Panc1 (cell line): Measurements from ENCODE around the gene CYBRD1. TPM values are rescaled to one million over a fixed set of nuclear protein-coding genes. Genes with fewer than 3 reads are reported as not detected.

Experiments
- ATAC-seq: fragments of 200-7000 bp; cut with Tn5 transposase; 2 replicates; pipeline ENCODE4 v1.9.1; 2020; ENCODE audit warnings: mild to moderate bottlenecking, moderate library complexity
- BruUV-seq: library from RNA; stranded (reverse); fragments of 400-500 nt; replicated peaks from 2 replicates; lab custom pipeline; 2021; lab: Mats Ljungman, UMichigan
- CTCF ChIA-PET: fragments of 300-600 bp; sonication (Branson Sonifier 250); formaldehyde crosslinking; loops from one replicate; lab custom pipeline; 2022; ENCODE audit warnings: antibody characterized with exemption; lab: Charles Lee
- POLR2A ChIA-PET: fragments of 300-600 bp; sonication (Branson Sonifier 250); formaldehyde crosslinking; loops from one replicate; lab custom pipeline; 2022; ENCODE audit warnings: antibody characterized with exemption; lab: Charles Lee
- DNase-seq: peaks from one replicate; pipeline ENCODE4 v3.0.0-alpha.2; 2010; ENCODE audit warnings: low read depth, low spot score
- H3K27ac ChIP-seq: 2 replicates; pipeline ENCODE4 v1.5.1; 2011; ENCODE audit warnings: mild to moderate bottlenecking, low read length, inconsistent platforms
- H3K27me3 ChIP-seq: fragments of 200-500 bp; sonication (Bioruptor generic); 2 replicates; pipeline ENCODE4 v1.6.0; 2014; ENCODE audit warnings: low read length, inconsistent platforms; ENCODE audit not compliant: control insufficient read depth, insufficient read depth
- H3K36me3 ChIP-seq: fragments of 200-500 bp; sonication (Bioruptor generic); 2 replicates; pipeline ENCODE4 v1.5.1; 2014; ENCODE audit warnings: inconsistent platforms, mild to moderate bottlenecking, low read length, moderate library complexity; ENCODE audit not compliant: control insufficient read depth, insufficient read depth
- H3K4me1 ChIP-seq: 2 replicates; pipeline ENCODE4 v1.5.1; 2011; ENCODE audit warnings: inconsistent platforms, mild to moderate bottlenecking, low read length, moderate library complexity; ENCODE audit not compliant: control insufficient read depth, insufficient read depth
- H3K4me3 ChIP-seq, 2 experiments: 2 replicates each; pipeline ENCODE4 v1.5.1; 2011 to 2012; ENCODE audit warnings: low read depth in 2 of 2, low read length in 2 of 2, mild to moderate bottlenecking in 2 of 2, inconsistent platforms in 1 of 2, moderate library complexity in 1 of 2
- H3K9me3 ChIP-seq: fragments of 200-500 bp; sonication (Bioruptor generic); 2 replicates; pipeline ENCODE4 v1.5.1; 2014; ENCODE audit warnings: low read depth, mild to moderate bottlenecking, inconsistent platforms, low read length, moderate library complexity; ENCODE audit not compliant: control insufficient read depth, insufficient read depth
- POLR2AphosphoS5 ChIP-seq: IDR thresholded peaks from 2 replicates; pipeline ENCODE4 v1.6.1; 2012; ENCODE audit warnings: mild to moderate bottlenecking, low read depth, low read length, moderate library complexity
- REST ChIP-seq, 2 experiments: IDR thresholded peaks; 2 replicates each; pipeline ENCODE4 v1.6.1; 2011 to 2012; ENCODE audit warnings: low read depth in 2 of 2, control low read depth in 1 of 2, low read length in 1 of 2, mild to moderate bottlenecking in 1 of 2, moderate library complexity in 1 of 2; ENCODE audit not compliant: insufficient read depth in 1 of 2
- SIN3A ChIP-seq: IDR thresholded peaks from 2 replicates; pipeline ENCODE4 v1.6.1; 2012; ENCODE audit warnings: low read depth, mild to moderate bottlenecking, low read length, moderate library complexity, borderline replicate concordance; ENCODE audit not compliant: insufficient read depth
- TCF7L2 ChIP-seq: IDR thresholded peaks from 2 replicates; pipeline ENCODE4 v1.6.1; 2011; ENCODE audit warnings: mild to moderate bottlenecking, low read depth, low read length, inconsistent platforms
- in situ Hi-C: cut with HindIII; loops from 2 replicates; pipeline ENCODE4 v1.10.0; 2016; ENCODE audit warnings: low sequenced_read_pairs, low pct_unique_long_range_greater_than_20kb
- intact Hi-C: fragments of 100-400 bp; cut with micrococcal nuclease; formaldehyde crosslinking; loops from one replicate; pipeline ENCODE4 v1.10.0; 2022; ENCODE audit not compliant: unreplicated experiment
- total RNA-seq: library from RNA; stranded (reverse); gene quantifications from one replicate; pipeline ENCODE4 v1.2.1, GENCODE V29; 2021; ENCODE audit not compliant: unreplicated experiment
- TF ChIP-seq, protein P1 (sequence below): fragments of 450-650 bp; IDR thresholded peaks from 2 replicates; pipeline ENCODE4 v1.5.1; 2017; ENCODE audit warnings: mild to moderate bottlenecking

Gene CYBRD1
- total RNA-seq, 1 experiment from 2014 or later, result 2.5 TPM

DNA sequence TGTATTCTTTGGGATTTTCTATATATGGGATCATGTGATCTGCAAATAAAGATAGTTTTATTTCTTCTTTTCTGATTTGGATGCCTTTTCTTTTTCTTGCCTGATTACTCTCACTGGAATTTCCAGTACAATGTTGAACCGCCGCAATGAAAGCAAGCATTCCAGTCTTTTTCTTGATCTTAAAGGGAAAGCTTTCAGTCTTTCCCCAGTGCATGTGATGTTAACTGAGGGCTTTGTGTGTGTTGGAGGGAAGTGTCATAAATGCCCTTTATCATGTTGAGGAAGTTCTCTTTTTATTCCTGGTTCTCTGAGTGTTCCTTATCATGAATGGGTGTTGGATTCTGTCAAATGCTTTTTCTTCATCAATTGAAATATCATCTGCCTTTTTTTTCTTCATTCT is 16.9 kb upstream of the CYBRD1 start:
- Histone ChIP-seq H3K4me1 (no peaks in the 10 kb centered on the region), H3K27ac (no peak overlapping the region), H3K4me3 (no peak overlapping the region), H3K36me3 (no peaks in the 10 kb centered on the region), H3K9me3 (no peaks in the 10 kb centered on the region), H3K27me3 (peaks cover 3% of the 10 kb centered on the region; the same call in 1 of the 2 replicates)
- no peak for ATAC-seq
- DNase-seq, result no peak
- no peak for TF ChIP-seq SIN3A
- TF ChIP-seq, protein P1, sequence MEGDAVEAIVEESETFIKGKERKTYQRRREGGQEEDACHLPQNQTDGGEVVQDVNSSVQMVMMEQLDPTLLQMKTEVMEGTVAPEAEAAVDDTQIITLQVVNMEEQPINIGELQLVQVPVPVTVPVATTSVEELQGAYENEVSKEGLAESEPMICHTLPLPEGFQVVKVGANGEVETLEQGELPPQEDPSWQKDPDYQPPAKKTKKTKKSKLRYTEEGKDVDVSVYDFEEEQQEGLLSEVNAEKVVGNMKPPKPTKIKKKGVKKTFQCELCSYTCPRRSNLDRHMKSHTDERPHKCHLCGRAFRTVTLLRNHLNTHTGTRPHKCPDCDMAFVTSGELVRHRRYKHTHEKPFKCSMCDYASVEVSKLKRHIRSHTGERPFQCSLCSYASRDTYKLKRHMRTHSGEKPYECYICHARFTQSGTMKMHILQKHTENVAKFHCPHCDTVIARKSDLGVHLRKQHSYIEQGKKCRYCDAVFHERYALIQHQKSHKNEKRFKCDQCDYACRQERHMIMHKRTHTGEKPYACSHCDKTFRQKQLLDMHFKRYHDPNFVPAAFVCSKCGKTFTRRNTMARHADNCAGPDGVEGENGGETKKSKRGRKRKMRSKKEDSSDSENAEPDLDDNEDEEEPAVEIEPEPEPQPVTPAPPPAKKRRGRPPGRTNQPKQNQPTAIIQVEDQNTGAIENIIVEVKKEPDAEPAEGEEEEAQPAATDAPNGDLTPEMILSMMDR, result no peak
- TF ChIP-seq POLR2AphosphoS5, result no peak
- TF ChIP-seq REST (IDR thresholded peaks at IDR 0.05; ENCODE audit: insufficient read depth in 1 of 2, low read depth in 2 of 2, low read length in 1 of 2), result no peak
- no peak for TF ChIP-seq TCF7L2
- intact Hi-C loops (no loop called here), in situ Hi-C loops (no loop called here)
- POLR2A ChIA-PET, result no interaction called here
- CTCF ChIA-PET, result no interaction called here
- no TSS peak for BruUV-seq

DNA sequence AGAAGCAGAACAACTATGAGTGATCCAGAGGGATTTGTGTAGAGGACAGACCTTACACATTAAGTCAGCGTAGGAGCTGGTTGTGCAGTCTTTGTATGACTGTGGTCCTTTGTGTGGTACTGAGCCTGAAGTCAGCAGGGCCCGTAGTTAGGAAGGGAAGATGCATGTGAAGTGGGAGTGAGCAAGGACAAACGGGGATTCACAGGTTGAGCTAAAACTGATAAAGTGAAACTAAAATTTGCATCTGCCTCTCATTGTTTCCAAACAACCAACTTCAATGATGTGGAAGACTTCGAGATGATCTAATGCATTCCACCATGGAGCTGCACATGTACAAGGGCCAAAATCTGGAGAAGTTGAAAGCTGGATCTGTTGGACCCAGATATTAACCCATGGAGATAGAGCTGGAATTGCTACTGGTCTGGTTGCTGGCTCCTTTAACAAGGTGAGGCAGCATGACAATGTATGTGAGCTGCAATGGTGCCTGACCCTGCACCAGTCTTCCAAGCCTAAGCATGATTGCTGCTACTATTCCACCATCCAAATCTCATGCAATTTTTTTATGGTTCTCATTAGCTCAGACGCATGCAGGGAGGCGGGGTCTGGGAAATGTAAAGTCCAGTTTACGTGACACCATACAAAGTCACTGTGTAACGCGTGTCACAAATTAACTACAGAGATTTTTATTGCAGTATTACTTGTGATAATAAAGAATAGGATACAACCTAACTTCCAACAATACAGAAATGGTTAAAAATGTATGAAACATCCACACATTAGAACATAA is 12.1 kb upstream of the CYBRD1 start:
- CTCF ChIA-PET, result interaction anchor here (0.6 kb wide), 1 partner anchor 1030 kb away, joined by 3 read pairs; no protein-coding TSS in a partner anchor
- no peak for ATAC-seq

More for the DNA sequence above, 12.1 kb upstream of the CYBRD1 start:
- no TSS peak for BruUV-seq
- Histone ChIP-seq H3K27me3 (peaks cover 3% of the 10 kb centered on the region; the same call in 1 of the 2 replicates), H3K4me3 (no peak overlapping the region), H3K36me3 (no peaks in the 10 kb centered on the region), H3K4me1 (no peaks in the 10 kb centered on the region), H3K27ac (no peak overlapping the region), H3K9me3 (no peaks in the 10 kb centered on the region)
- intact Hi-C loops, result no loop called here
- in situ Hi-C loops, result no loop called here
- TF ChIP-seq TCF7L2 (no peak), SIN3A (no peak), REST (IDR thresholded peaks at IDR 0.05; ENCODE audit: insufficient read depth in 1 of 2, low read depth in 2 of 2, low read length in 1 of 2) (no peak), POLR2AphosphoS5 (no peak)
- TF ChIP-seq, protein P1, result no peak
- no peak for DNase-seq
- POLR2A ChIA-PET, result interaction anchor here (0.6 kb wide), 1 partner anchor 1025 kb away, joined by 5 read pairs; no protein-coding TSS in a partner anchor
